Kidney capillary endothelial cell (primary cell): ENCODE data around the gene CFHR1.
"Not testable (repeated sequence)": the region's sequence is repeated elsewhere in the genome, so short reads cannot be mapped to it uniquely, and the experiment has no call there.

Experiments
- DNase-seq: peaks from one replicate; pipeline ENCODE4 v3.0.0-alpha.2; 2018; ENCODE audit warnings: low spot score

The CFHR1 gene

GRCh38 chr1:196819531-196819930, at the start of gene CFHR1:
TSS of gene CFHR1 (plus strand) at chr1:196819731. CDS start at chr1:196819845, 114 bp downstream.
- not testable (repeated sequence) for DNase-seq

- DNase-seq = not testable (repeated sequence)
Measured at GRCh38 chr1:196769823-196770222, 49.7 kb upstream of the CFHR1 start.

- DNase-seq = no peak
Measured at GRCh38 chr1:196773713-196774112, 45.8 kb upstream of the CFHR1 start.

- DNase-seq = no peak
Measured at GRCh38 chr1:196774175-196774574, 45.4 kb upstream of the CFHR1 start.

- no peak for DNase-seq
Measured at GRCh38 chr1:196774603-196775002, 44.9 kb upstream of the CFHR1 start, which contains the start of gene CFHR3. TSS of gene CFHR3 (plus strand) at chr1:196774840. CDS start at chr1:196774887, 47 bp downstream.

GRCh38 chr1:196777603-196778002, 41.9 kb upstream of the CFHR1 start:
- no peak for DNase-seq

- DNase-seq = no peak
Measured at GRCh38 chr1:196779093-196779492, 40.4 kb upstream of the CFHR1 start.

GRCh38 chr1:196791252-196791651, 28.3 kb upstream of the CFHR1 start:
- not testable (repeated sequence) for DNase-seq

GRCh38 chr1:196794103-196794502, 25.4 kb upstream of the CFHR1 start:
- not testable (repeated sequence) for DNase-seq

GRCh38 chr1:196797891-196798290, 21.6 kb upstream of the CFHR1 start:
- no peak for DNase-seq

- not testable (repeated sequence) for DNase-seq
Measured at GRCh38 chr1:196801920-196802319, 17.6 kb upstream of the CFHR1 start.

GRCh38 chr1:196808529-196809235, 10.8 kb upstream of the CFHR1 start:
- DNase-seq = no peak

- not testable (repeated sequence) for DNase-seq
Measured at GRCh38 chr1:196817442-196817841, 2.1 kb upstream of the CFHR1 start.

- peak; percentile 30 for DNase-seq
Measured at GRCh38 chr1:196827860-196828259, 8.3 kb downstream of the CFHR1 start.

- DNase-seq = not testable (repeated sequence)
Measured at GRCh38 chr1:196849613-196850492, 30.3 kb downstream of the CFHR1 start.

- no peak for DNase-seq
Measured at GRCh38 chr1:196856053-196856452, 36.5 kb downstream of the CFHR1 start.

- DNase-seq = no peak
Measured at GRCh38 chr1:196857188-196857587, 37.7 kb downstream of the CFHR1 start.

- no peak for DNase-seq
Measured at GRCh38 chr1:196858811-196859210, 39.3 kb downstream of the CFHR1 start.

GRCh38 chr1:196860323-196860884, 40.9 kb downstream of the CFHR1 start:
- no peak for DNase-seq

GRCh38 chr1:196861429-196861828, 41.9 kb downstream of the CFHR1 start:
- DNase-seq = no peak

- DNase-seq = no peak
Measured at GRCh38 chr1:196866974-196867373, 47.4 kb downstream of the CFHR1 start.

- DNase-seq = no peak
Measured at GRCh38 chr1:196873385-196873784, 53.9 kb downstream of the CFHR1 start.

- DNase-seq = no peak
Measured at GRCh38 chr1:196875935-196876334, 56.4 kb downstream of the CFHR1 start.
